SK-N-SH treated with all-trans-retinoic acid at 6 μM for 48 hours (cell line): ENCODE results near the gene MEF2C.

Experiments
- ATAC-seq: fragments of 200-7000 bp; cut with Tn5 transposase; 3 replicates; pipeline ENCODE4 v1.9.1; 2020; ENCODE audit warnings: mild to moderate bottlenecking, moderate library complexity
- BACH2 ChIP-seq: fragments of 250-450 bp; sonication (Bioruptor Pico); IDR thresholded peaks from 2 replicates; pipeline ENCODE4 v1.9.0; 2021; ENCODE audit warnings: mild to moderate bottlenecking, borderline replicate concordance
- CREB5 ChIP-seq: fragments of 250-450 bp; sonication (Bioruptor Pico); IDR thresholded peaks from 2 replicates; pipeline ENCODE4 v1.5.1; 2020; ENCODE audit warnings: low read depth, mild to moderate bottlenecking, moderate library complexity
- CSRNP3 ChIP-seq: fragments of 250-450 bp; sonication (Bioruptor Pico); IDR thresholded peaks from 2 replicates; pipeline ENCODE4 v1.5.1; 2021; ENCODE audit warnings: mild to moderate bottlenecking, moderate library complexity
- ESRRG ChIP-seq: fragments of 250-450 bp; sonication (Bioruptor Pico); IDR thresholded peaks from 2 replicates; pipeline ENCODE4 v1.6.1; 2021; ENCODE audit warnings: mild to moderate bottlenecking
- GLIS3 ChIP-seq: fragments of 250-450 bp; sonication (Bioruptor Pico); IDR thresholded peaks from 2 replicates; pipeline ENCODE4 v1.5.0; 2020; ENCODE audit warnings: mild to moderate bottlenecking, moderate library complexity
- ISL1 ChIP-seq: fragments of 250-450 bp; sonication (Bioruptor Pico); IDR thresholded peaks from 2 replicates; pipeline ENCODE4 v2.1.2; 2022; ENCODE audit warnings: mild to moderate bottlenecking, moderate library complexity
- OSR1 ChIP-seq: fragments of 250-450 bp; sonication (Bioruptor Pico); IDR thresholded peaks from 2 replicates; pipeline ENCODE4 v1.8.0; 2022; ENCODE audit warnings: moderate library complexity, mild to moderate bottlenecking, inconsistent platforms
- PATZ1 ChIP-seq: fragments of 250-450 bp; sonication (Bioruptor Pico); IDR thresholded peaks from 2 replicates; pipeline ENCODE4 v1.8.0; 2020; ENCODE audit warnings: mild to moderate bottlenecking, moderate library complexity, borderline replicate concordance
- POU6F1 ChIP-seq: fragments of 250-450 bp; sonication (Bioruptor Pico); IDR thresholded peaks from 2 replicates; pipeline ENCODE4 v1.8.0; 2021; ENCODE audit warnings: low read depth, mild to moderate bottlenecking, moderate library complexity, borderline replicate concordance
- PPARA ChIP-seq: fragments of 250-450 bp; sonication (Bioruptor Pico); IDR thresholded peaks from 2 replicates; pipeline ENCODE4 v1.5.0; 2020; ENCODE audit warnings: mild to moderate bottlenecking, borderline replicate concordance
- RARB ChIP-seq: fragments of 250-450 bp; sonication (Bioruptor Pico); IDR thresholded peaks from 2 replicates; pipeline ENCODE4 v1.8.0; 2021; ENCODE audit warnings: mild to moderate bottlenecking, moderate library complexity
- SNAI2 ChIP-seq: fragments of 250-450 bp; sonication (Bioruptor Pico); IDR thresholded peaks from 2 replicates; pipeline ENCODE4 v1.5.0; 2020; ENCODE audit warnings: mild to moderate bottlenecking, moderate library complexity
- TCF4 ChIP-seq: fragments of 250-450 bp; sonication (Bioruptor Pico); IDR thresholded peaks from 2 replicates; pipeline ENCODE4 v1.8.0; 2021; ENCODE audit warnings: mild to moderate bottlenecking, moderate library complexity, borderline replicate concordance
- TOX ChIP-seq: fragments of 250-450 bp; sonication (Bioruptor Pico); IDR thresholded peaks from 2 replicates; pipeline ENCODE4 v1.8.0; 2021; ENCODE audit warnings: mild to moderate bottlenecking, moderate library complexity, borderline replicate concordance
- ZC3H10 ChIP-seq: fragments of 250-450 bp; sonication (Bioruptor Pico); IDR thresholded peaks from 2 replicates; pipeline ENCODE4 v1.5.1; 2021; ENCODE audit warnings: mild to moderate bottlenecking, moderate library complexity
- ZNF565 ChIP-seq: fragments of 450-650 bp; formaldehyde crosslinking; conservative IDR thresholded peaks from 2 replicates; pipeline ENCODE4 v1.5.0; 2020; ENCODE audit warnings: low read depth, mild to moderate bottlenecking, moderate library complexity
- ZNF70 ChIP-seq: fragments of 450-650 bp; formaldehyde crosslinking; IDR thresholded peaks from 2 replicates; pipeline ENCODE4 v1.5.0; 2020; ENCODE audit warnings: mild to moderate bottlenecking, moderate library complexity
- ZNF8 ChIP-seq: fragments of 450-650 bp; formaldehyde crosslinking; IDR thresholded peaks from 2 replicates; pipeline ENCODE4 v1.5.0; 2020; ENCODE audit warnings: mild to moderate bottlenecking, moderate library complexity

Gene MEF2C

GRCh38 chr5:88743231-88743834, 139.7 kb downstream of the MEF2C start:
- ATAC-seq: no peak
- no peak for TF ChIP-seq ZNF70 (CRISPR knock-in tag)
- TF ChIP-seq TOX (CRISPR knock-in tag): no peak
- no peak for TF ChIP-seq ZNF565 (CRISPR knock-in tag)
- no peak for TF ChIP-seq ESRRG (CRISPR knock-in tag)
- no peak for TF ChIP-seq ISL1 (CRISPR knock-in tag)
- TF ChIP-seq TCF4 (CRISPR knock-in tag): no peak
- no peak for TF ChIP-seq POU6F1 (CRISPR knock-in tag)
- no peak for TF ChIP-seq PATZ1 (CRISPR knock-in tag)
- no peak for TF ChIP-seq BACH2 (CRISPR knock-in tag)
- TF ChIP-seq SNAI2 (CRISPR knock-in tag): no peak

- no peak for TF ChIP-seq ZC3H10 (CRISPR knock-in tag)
- TF ChIP-seq OSR1 (CRISPR knock-in tag): no peak
- no peak for TF ChIP-seq RARB
- no peak for TF ChIP-seq ZNF8 (CRISPR knock-in tag)
- TF ChIP-seq TCF4 (CRISPR knock-in tag): no peak
- TF ChIP-seq CREB5 (CRISPR knock-in tag): no peak
- no peak for TF ChIP-seq CSRNP3
- no peak for TF ChIP-seq ZNF70 (CRISPR knock-in tag)
- no peak for TF ChIP-seq ESRRG (CRISPR knock-in tag)
- no peak for ATAC-seq
Observed at GRCh38 chr5:88741964-88742363, 141.0 kb downstream of the MEF2C start.

- no peak for ATAC-seq
- TF ChIP-seq ISL1 (CRISPR knock-in tag) (no peak), TOX (CRISPR knock-in tag) (no peak), POU6F1 (CRISPR knock-in tag) (no peak), BACH2 (CRISPR knock-in tag) (no peak), PATZ1 (CRISPR knock-in tag) (no peak), GLIS3 (CRISPR knock-in tag) (no peak), ZNF565 (CRISPR knock-in tag) (no peak), CREB5 (CRISPR knock-in tag) (no peak), ZNF8 (CRISPR knock-in tag) (no peak), CSRNP3 (no peak), TCF4 (CRISPR knock-in tag) (no peak), SNAI2 (CRISPR knock-in tag) (no peak), PPARA (no peak)
Observed at GRCh38 chr5:88740604-88741185, 142.3 kb downstream of the MEF2C start.
